Measurements from ENCODE around the gene CNTD1. TPM values are rescaled to one million over a fixed set of nuclear protein-coding genes. Genes with fewer than 3 reads are reported as not detected.

The CNTD1 gene
- total and polyA plus RNA-seq, 2 of the 4 experiments (the other 2 are of a cell fraction): not detected

DNA sequence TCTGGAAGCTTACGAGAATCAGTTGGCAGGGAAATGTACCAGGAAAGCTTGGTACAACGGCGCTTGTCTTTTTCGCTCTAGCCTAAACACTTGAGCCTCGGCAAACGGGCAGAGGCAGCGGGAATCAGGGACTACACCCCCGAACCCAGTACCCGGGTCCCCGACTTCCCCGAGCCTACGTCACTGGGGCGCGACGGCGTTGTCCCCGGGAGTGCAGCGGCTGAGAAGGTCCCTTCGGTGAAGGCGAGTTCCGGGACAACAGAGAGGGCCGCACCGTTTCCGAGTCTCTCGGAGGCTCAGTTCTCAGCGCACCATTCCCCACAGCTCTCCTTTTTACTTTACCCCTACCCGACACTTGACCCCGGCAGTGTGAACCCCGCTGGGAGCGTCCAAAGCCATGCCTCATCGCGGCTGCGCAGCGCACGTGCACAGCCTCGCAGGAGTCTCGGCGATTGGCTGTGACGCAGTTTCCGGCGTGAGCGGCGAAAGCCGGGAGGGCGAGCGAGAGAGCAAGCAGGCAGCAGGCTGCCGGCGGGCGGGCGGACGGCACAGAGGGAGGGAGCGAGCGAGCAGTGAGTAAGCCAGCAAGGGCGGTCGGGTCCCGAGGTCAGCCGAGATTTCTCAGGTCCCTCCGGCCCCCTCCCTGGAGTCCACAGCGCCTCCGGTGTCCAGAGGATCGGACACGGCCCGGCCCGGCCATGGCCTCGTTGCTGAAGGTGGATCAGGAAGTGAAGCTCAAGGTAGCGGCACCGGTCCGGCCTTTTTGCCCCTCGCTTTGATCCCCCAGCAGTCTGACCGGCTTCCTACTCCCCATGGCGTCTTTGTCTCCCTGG lies 34.5 kb downstream of the CNTD1 start, which contains the start of gene PSME3 (continued):
- TF ChIP-seq, protein P1, sequence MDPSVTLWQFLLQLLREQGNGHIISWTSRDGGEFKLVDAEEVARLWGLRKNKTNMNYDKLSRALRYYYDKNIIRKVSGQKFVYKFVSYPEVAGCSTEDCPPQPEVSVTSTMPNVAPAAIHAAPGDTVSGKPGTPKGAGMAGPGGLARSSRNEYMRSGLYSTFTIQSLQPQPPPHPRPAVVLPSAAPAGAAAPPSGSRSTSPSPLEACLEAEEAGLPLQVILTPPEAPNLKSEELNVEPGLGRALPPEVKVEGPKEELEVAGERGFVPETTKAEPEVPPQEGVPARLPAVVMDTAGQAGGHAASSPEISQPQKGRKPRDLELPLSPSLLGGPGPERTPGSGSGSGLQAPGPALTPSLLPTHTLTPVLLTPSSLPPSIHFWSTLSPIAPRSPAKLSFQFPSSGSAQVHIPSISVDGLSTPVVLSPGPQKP (IDR thresholded peaks at IDR 0.05; ENCODE audit: borderline replicate concordance, low read depth, low read length): no peak
- TF ChIP-seq, protein P2, sequence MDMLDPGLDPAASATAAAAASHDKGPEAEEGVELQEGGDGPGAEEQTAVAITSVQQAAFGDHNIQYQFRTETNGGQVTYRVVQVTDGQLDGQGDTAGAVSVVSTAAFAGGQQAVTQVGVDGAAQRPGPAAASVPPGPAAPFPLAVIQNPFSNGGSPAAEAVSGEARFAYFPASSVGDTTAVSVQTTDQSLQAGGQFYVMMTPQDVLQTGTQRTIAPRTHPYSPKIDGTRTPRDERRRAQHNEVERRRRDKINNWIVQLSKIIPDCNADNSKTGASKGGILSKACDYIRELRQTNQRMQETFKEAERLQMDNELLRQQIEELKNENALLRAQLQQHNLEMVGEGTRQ (IDR thresholded peaks at IDR 0.05; ENCODE audit: low read depth, low read length): peak; percentile 67
- TF ChIP-seq SMC3 (IDR thresholded peaks at IDR 0.05; ENCODE audit: low read depth, low read length) (no peak), BHLHE40 (IDR thresholded peaks at IDR 0.05; ENCODE audit: low read depth, low read length) (peak; percentile 100), FOS (IDR thresholded peaks at IDR 0.05; ENCODE audit: low read depth, low read length) (no peak), POLR2A (IDR thresholded peaks at IDR 0.05; ENCODE audit: low read depth, low read length) (peak; percentile 96)
